AG09309 (cell line): ENCODE results near the gene QSOX2.

Experiments
- DNase-seq: peaks from one replicate; pipeline ENCODE4 v3.0.0-alpha.2; 2010; ENCODE audit warnings: low read depth
- H3K4me3 ChIP-seq: 2 replicates; pipeline ENCODE4 v1.5.1; 2011; ENCODE audit warnings: mild to moderate bottlenecking, low read depth, low read length, moderate library complexity; ENCODE audit not compliant: control insufficient read depth
- CTCF ChIP-seq: IDR thresholded peaks from 2 replicates; pipeline ENCODE4 v1.5.1; 2011; ENCODE audit warnings: mild to moderate bottlenecking, low read depth, low read length, inconsistent platforms; ENCODE audit not compliant: insufficient read depth, control insufficient read depth; ENCODE audit errors: missing control alignments

The QSOX2 gene

GRCh38 chr9:136206602-136207275 is 38.9 kb downstream of the QSOX2 start:
- no peak for TF ChIP-seq CTCF
- H3K4me3 ChIP-seq: no peak overlapping the region
- no peak for DNase-seq

GRCh38 chr9:136205707-136205992 is 40.0 kb downstream of the QSOX2 start:
- no peak for TF ChIP-seq CTCF
- no peak overlapping the region for H3K4me3 ChIP-seq
- no peak for DNase-seq

- DNase-seq: no peak
- no peak for TF ChIP-seq CTCF
- no peak within 1 kb of the TSS for H3K4me3 ChIP-seq
Measured at GRCh38 chr9:136204838-136205706, 40.5 kb downstream of the QSOX2 start, which contains the start of gene LHX3. LHX3 (minus strand) TSS chr9:136205128; CDS start chr9:136205012, 116 bp downstream.

GRCh38 chr9:136204145-136204805 is 41.3 kb downstream of the QSOX2 start:
- H3K4me3 ChIP-seq: no peak overlapping the region
- no peak for TF ChIP-seq CTCF
- DNase-seq: no peak

- no peak overlapping the region for H3K4me3 ChIP-seq
- no peak for TF ChIP-seq CTCF
- no peak for DNase-seq
Measured at GRCh38 chr9:136203408-136204144, 42.0 kb downstream of the QSOX2 start.
